ENCODE measurements around the gene CD80.

DNA sequence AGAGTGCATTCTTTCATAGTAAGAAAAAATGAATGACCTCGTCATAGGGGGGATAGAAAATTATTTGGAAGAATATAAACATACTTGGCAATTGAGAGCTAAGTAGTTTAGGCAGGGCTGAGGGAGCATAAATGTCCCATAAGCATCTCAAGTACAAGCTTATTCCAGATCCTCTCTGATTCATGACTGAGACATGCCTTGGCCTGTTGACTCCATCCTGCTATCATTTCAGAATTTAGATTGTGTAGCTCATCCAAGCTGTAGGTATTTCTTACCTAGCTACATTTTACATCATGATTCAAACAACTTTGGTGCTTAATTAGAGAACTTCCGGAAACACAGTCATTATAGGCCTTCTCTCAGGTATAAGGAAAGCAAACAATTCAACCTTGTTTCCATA lies 78.3 kb downstream of the CD80 start:
- TF ChIP-seq, protein P1, sequence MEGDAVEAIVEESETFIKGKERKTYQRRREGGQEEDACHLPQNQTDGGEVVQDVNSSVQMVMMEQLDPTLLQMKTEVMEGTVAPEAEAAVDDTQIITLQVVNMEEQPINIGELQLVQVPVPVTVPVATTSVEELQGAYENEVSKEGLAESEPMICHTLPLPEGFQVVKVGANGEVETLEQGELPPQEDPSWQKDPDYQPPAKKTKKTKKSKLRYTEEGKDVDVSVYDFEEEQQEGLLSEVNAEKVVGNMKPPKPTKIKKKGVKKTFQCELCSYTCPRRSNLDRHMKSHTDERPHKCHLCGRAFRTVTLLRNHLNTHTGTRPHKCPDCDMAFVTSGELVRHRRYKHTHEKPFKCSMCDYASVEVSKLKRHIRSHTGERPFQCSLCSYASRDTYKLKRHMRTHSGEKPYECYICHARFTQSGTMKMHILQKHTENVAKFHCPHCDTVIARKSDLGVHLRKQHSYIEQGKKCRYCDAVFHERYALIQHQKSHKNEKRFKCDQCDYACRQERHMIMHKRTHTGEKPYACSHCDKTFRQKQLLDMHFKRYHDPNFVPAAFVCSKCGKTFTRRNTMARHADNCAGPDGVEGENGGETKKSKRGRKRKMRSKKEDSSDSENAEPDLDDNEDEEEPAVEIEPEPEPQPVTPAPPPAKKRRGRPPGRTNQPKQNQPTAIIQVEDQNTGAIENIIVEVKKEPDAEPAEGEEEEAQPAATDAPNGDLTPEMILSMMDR (IDR thresholded peaks at IDR 0.05), result no peak
- TF ChIP-seq POLR2A (IDR thresholded peaks at IDR 0.05), result no peak

Data from esophagus squamous epithelium (tissue), 4 donors.